HG03097 (cell line): ENCODE data around the gene MCM5.
"Not testable (repeated sequence)": the region's sequence is repeated elsewhere in the genome, so short reads cannot be mapped to it uniquely, and the experiment has no call there.

ENCODE experiments used
- ATAC-seq: cut with Tn5 transposase; IDR thresholded peaks from one replicate; pipeline ENCODE4 v1.9.1; 2021; ENCODE audit not compliant: unreplicated experiment, low FRiP score

MCM5 gene

GRCh38 chr22:35449829-35450689 lies 50.1 kb downstream of the MCM5 start:
- no peak for ATAC-seq

GRCh38 chr22:35450824-35451569 lies 51.1 kb downstream of the MCM5 start:
- no peak for ATAC-seq

- no peak for ATAC-seq
Observed at GRCh38 chr22:35451592-35451991, 51.7 kb downstream of the MCM5 start.

GRCh38 chr22:35452351-35452781 lies 52.4 kb downstream of the MCM5 start:
- no peak for ATAC-seq

- ATAC-seq, result no peak
Observed at GRCh38 chr22:35452810-35453743, 53.1 kb downstream of the MCM5 start.

GRCh38 chr22:35454416-35455054 lies 54.6 kb downstream of the MCM5 start:
- ATAC-seq, result no peak

GRCh38 chr22:35455529-35455928 lies 55.6 kb downstream of the MCM5 start:
- no peak for ATAC-seq

GRCh38 chr22:35456757-35457156 lies 56.8 kb downstream of the MCM5 start:
- ATAC-seq, result no peak

GRCh38 chr22:35457729-35458546 lies 58.0 kb downstream of the MCM5 start:
- no peak for ATAC-seq

- ATAC-seq, result no peak
Observed at GRCh38 chr22:35458547-35459422, 58.8 kb downstream of the MCM5 start.

- ATAC-seq, result no peak
Observed at GRCh38 chr22:35459423-35459894, 59.5 kb downstream of the MCM5 start.

GRCh38 chr22:35459976-35460375 lies 60.0 kb downstream of the MCM5 start:
- not testable (repeated sequence) for ATAC-seq

GRCh38 chr22:35460688-35461087 lies 60.7 kb downstream of the MCM5 start:
- no peak for ATAC-seq

GRCh38 chr22:35462498-35463230 lies 62.7 kb downstream of the MCM5 start:
- ATAC-seq, result no peak

- ATAC-seq, result no peak
Observed at GRCh38 chr22:35463231-35463933, 63.4 kb downstream of the MCM5 start.

- ATAC-seq, result no peak
Observed at GRCh38 chr22:35464399-35464798, 64.5 kb downstream of the MCM5 start.

- no peak for ATAC-seq
Observed at GRCh38 chr22:35465109-35465701, 65.3 kb downstream of the MCM5 start.
